A549 treated with AZD9567 at 1 μM for 4 hours (cell line): ENCODE results near the gene UBE2E2. TPM values are rescaled to one million over a fixed set of nuclear protein-coding genes. Genes with fewer than 3 reads are reported as not detected.

Experiments
- total RNA-seq: library from RNA; stranded (reverse); fragments of 200-300 nt; extraction: Qiagen RNA extraction; gene quantifications from 5 replicates; pipeline ENCODE4 v1.2.3, GENCODE V29; 2022; ENCODE audit not compliant: insufficient read depth

The UBE2E2 gene
- total RNA-seq = 32.4 to 42.7 TPM (median 39.7 TPM) in 5 replicates

GRCh38 chr3:23202921-23203707 lies at the start of gene UBE2E2:
Gene UBE2E2, plus strand, starts transcription at chr3:23203327.

